Measurements from ENCODE around the gene RASGRF1.

GRCh38 chr15:79041601-79042168, 48.9 kb downstream of the RASGRF1 start:
- TF ChIP-seq CTCF (optimal IDR thresholded peaks at IDR 0.05 in 1 of 3, IDR thresholded peaks at IDR 0.05 in 1 of 3, conservative IDR thresholded peaks at IDR 0.05 in 1 of 3; ENCODE audit: extremely low read depth in 1 of 3, insufficient read depth in 2 of 3, low read length in 3 of 3), result no peak
- no peak for TF ChIP-seq EZH2 (IDR thresholded peaks at IDR 0.05; ENCODE audit: low read length)
